ENCODE measurements around the gene SERPINF2. TPM values are rescaled to one million over a fixed set of nuclear protein-coding genes. Genes with fewer than 3 reads are reported as not detected.

SERPINF2 gene
- total RNA-seq, 1 donor from 2014 or later: 74.5 TPM

- no peaks in the 10 kb centered on the region for H3K27me3 Mint-ChIP-seq
- H3K4me1 Mint-ChIP-seq (ENCODE audit: low read depth): peaks cover 3% of the 10 kb centered on the region
- no peaks in the 10 kb centered on the region for H3K9me3 Mint-ChIP-seq (ENCODE audit: low read depth)
- no peak overlapping the region for H3K27ac Mint-ChIP-seq
- TF ChIP-seq, protein P1, sequence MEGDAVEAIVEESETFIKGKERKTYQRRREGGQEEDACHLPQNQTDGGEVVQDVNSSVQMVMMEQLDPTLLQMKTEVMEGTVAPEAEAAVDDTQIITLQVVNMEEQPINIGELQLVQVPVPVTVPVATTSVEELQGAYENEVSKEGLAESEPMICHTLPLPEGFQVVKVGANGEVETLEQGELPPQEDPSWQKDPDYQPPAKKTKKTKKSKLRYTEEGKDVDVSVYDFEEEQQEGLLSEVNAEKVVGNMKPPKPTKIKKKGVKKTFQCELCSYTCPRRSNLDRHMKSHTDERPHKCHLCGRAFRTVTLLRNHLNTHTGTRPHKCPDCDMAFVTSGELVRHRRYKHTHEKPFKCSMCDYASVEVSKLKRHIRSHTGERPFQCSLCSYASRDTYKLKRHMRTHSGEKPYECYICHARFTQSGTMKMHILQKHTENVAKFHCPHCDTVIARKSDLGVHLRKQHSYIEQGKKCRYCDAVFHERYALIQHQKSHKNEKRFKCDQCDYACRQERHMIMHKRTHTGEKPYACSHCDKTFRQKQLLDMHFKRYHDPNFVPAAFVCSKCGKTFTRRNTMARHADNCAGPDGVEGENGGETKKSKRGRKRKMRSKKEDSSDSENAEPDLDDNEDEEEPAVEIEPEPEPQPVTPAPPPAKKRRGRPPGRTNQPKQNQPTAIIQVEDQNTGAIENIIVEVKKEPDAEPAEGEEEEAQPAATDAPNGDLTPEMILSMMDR (IDR thresholded peaks at IDR 0.05; ENCODE audit: unreplicated experiment): no peak
- peaks cover 1% of the 10 kb centered on the region for H3K36me3 Mint-ChIP-seq (ENCODE audit: insufficient read depth)
- DNase-seq (ENCODE audit: low spot score, unreplicated experiment): no peak
- H3K4me3 Mint-ChIP-seq (ENCODE audit: low read depth): no peak overlapping the region
Observed at GRCh38 chr17:1727876-1728630, 14.6 kb upstream of the SERPINF2 start.

DNA sequence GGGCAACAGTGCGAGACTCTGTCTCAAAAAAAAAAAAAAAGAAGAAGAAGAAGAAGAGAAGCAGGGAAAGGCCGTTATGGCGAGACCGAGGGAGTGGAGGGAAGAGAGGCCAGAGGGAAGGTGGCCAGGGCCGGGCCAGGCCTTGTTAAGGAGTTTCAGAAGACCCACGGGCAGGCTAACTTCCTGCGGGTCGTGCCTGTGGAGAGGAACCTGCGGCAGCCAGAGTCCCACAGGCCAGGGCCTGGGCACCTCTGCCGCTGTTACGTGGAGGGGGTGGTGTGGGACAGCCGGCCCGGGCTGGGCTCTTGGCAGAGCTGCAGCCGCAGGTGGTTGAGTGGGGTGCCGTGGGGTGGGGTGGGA lies 12.7 kb upstream of the SERPINF2 start:
- H3K4me1 Mint-ChIP-seq (ENCODE audit: low read depth): peaks cover 4% of the 10 kb centered on the region
- no peak overlapping the region for H3K4me3 Mint-ChIP-seq (ENCODE audit: low read depth)

DNA sequence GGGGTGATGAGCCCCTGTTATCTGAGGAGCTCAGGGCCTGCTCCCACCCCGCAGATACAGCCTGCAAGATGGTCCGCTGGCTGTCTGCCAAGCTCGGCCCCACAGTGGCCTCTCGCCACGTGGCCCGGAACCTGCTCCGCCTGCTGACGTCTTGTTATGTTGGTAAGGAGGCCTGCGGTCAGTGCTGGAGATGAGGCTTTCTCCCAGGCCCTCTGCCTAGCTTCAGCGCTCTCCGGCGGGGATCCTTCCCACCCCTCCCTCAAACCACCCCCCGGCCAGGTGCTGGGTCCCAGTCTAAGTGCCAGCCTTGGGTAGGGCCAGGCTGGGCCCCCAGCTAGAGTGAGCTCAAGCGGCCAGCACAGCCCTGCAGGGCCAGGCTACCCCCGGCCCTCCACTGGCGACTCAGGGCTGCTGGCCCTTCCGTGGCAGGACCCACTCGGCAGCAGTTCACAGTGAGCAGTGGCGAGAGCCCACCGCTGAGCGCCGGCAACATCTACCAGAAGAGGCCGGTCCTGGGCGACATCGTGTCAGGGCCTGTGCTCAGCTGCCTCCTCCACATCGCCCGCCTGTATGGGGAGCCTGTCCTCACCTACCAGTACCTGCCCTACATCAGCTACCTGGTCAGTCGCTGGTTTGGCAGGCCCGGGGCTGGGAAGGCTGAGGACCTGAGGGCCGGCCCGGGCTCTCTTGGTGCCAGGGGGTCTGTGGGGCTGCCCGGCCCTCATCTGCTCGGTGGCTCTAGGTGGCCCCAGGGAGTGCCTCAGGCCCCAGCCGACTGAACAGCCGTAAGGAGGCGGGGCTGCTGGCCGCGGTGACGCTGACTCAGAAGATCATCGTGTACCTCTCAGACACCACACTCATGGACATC lies 12.1 kb upstream of the SERPINF2 start:
- peaks cover 4% of the 10 kb centered on the region for H3K36me3 Mint-ChIP-seq (ENCODE audit: insufficient read depth)
- no peaks in the 10 kb centered on the region for H3K27me3 Mint-ChIP-seq
- no peaks in the 10 kb centered on the region for H3K9me3 Mint-ChIP-seq (ENCODE audit: low read depth)
- DNase-seq (ENCODE audit: low spot score, unreplicated experiment): no peak
- no peak overlapping the region for H3K4me3 Mint-ChIP-seq (ENCODE audit: low read depth)
- H3K27ac Mint-ChIP-seq: no peak overlapping the region
- H3K4me1 Mint-ChIP-seq (ENCODE audit: low read depth): peaks cover 3% of the 10 kb centered on the region
- TF ChIP-seq, protein P1 (IDR thresholded peaks at IDR 0.05; ENCODE audit: unreplicated experiment): no peak

More for the DNA sequence above, 12.7 kb upstream of the SERPINF2 start:
- no peak for DNase-seq (ENCODE audit: low spot score, unreplicated experiment)
- TF ChIP-seq, protein P1 (IDR thresholded peaks at IDR 0.05; ENCODE audit: unreplicated experiment): no peak
- Mint-ChIP-seq H3K9me3 (ENCODE audit: low read depth) (no peaks in the 10 kb centered on the region), H3K36me3 (ENCODE audit: insufficient read depth) (peaks cover 4% of the 10 kb centered on the region), H3K27ac (no peak overlapping the region), H3K27me3 (no peaks in the 10 kb centered on the region)

DNA sequence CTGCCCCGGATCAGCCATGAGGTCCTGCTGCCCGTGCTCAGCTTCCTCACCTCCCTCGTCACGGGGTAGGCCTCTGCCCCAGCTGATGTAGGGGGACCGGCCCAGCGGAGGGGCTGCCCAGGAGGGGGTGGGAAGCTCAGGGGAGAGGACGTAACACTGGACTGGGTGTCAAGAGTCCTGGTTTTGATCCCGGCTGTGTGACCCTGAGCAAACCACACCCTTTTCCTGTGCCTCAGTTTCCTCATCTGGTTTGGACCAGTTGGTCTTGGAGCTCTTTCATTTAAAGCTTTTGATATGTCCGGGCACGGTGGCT lies 11.5 kb upstream of the SERPINF2 start:
- no peak for DNase-seq (ENCODE audit: low spot score, unreplicated experiment)
- TF ChIP-seq, protein P1 (IDR thresholded peaks at IDR 0.05; ENCODE audit: unreplicated experiment): no peak
- Mint-ChIP-seq H3K4me1 (ENCODE audit: low read depth) (peaks cover 6% of the 10 kb centered on the region), H3K36me3 (ENCODE audit: insufficient read depth) (peaks cover 3% of the 10 kb centered on the region), H3K27ac (no peak overlapping the region), H3K4me3 (ENCODE audit: low read depth) (no peak overlapping the region), H3K9me3 (ENCODE audit: low read depth) (no peaks in the 10 kb centered on the region), H3K27me3 (no peaks in the 10 kb centered on the region)

DNA sequence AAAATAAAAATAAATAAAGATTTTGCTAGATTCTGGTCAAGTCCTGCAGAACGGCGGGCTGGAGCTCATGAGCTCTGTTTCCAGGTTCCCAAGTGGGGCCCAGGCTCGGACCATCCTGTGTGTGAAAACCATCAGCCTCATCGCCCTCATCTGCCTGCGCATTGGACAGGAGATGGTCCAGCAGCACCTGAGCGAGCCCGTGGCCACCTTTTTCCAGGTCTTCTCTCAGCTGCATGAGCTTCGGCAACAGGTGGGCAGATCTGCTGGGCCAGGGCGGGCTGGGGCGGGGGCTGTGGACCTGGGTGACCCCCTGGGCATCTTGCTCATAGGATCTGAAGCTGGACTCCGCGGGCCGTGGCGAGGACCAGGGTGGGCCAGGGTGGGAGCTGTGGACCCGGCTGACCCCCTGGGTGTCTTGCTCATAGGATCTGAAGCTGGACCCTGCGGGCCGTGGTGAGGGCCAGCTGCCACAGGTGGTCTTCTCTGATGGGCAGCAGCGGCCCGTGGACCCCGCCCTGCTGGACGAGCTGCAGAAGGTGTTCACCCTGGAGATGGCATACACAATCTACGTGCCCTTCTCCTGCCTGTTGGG lies 10.3 kb upstream of the SERPINF2 start:
- H3K27me3 Mint-ChIP-seq: no peaks in the 10 kb centered on the region
- peaks cover 4% of the 10 kb centered on the region for H3K36me3 Mint-ChIP-seq (ENCODE audit: insufficient read depth)
- H3K4me3 Mint-ChIP-seq (ENCODE audit: low read depth): no peak overlapping the region
- H3K27ac Mint-ChIP-seq: no peak overlapping the region
- DNase-seq (ENCODE audit: low spot score, unreplicated experiment): no peak
- TF ChIP-seq, protein P1 (IDR thresholded peaks at IDR 0.05; ENCODE audit: unreplicated experiment): no peak
- no peaks in the 10 kb centered on the region for H3K9me3 Mint-ChIP-seq (ENCODE audit: low read depth)
- peaks cover 18% of the 10 kb centered on the region for H3K4me1 Mint-ChIP-seq (ENCODE audit: low read depth)

Measured in progenitor cell of endocrine pancreas (in vitro differentiated cells).